GM19043 (cell line): ENCODE results near the gene CCDC134.
"Not testable (repeated sequence)": the region's sequence is repeated elsewhere in the genome, so short reads cannot be mapped to it uniquely, and the experiment has no call there.

Source experiments
- ATAC-seq: cut with Tn5 transposase; IDR thresholded peaks from one replicate; pipeline ENCODE4 v1.9.1; 2021; ENCODE audit warnings: low read depth; ENCODE audit not compliant: unreplicated experiment

The CCDC134 gene

GRCh38 chr22:41840216-41840615 lies 39.7 kb downstream of the CCDC134 start:
- ATAC-seq: no peak

DNA sequence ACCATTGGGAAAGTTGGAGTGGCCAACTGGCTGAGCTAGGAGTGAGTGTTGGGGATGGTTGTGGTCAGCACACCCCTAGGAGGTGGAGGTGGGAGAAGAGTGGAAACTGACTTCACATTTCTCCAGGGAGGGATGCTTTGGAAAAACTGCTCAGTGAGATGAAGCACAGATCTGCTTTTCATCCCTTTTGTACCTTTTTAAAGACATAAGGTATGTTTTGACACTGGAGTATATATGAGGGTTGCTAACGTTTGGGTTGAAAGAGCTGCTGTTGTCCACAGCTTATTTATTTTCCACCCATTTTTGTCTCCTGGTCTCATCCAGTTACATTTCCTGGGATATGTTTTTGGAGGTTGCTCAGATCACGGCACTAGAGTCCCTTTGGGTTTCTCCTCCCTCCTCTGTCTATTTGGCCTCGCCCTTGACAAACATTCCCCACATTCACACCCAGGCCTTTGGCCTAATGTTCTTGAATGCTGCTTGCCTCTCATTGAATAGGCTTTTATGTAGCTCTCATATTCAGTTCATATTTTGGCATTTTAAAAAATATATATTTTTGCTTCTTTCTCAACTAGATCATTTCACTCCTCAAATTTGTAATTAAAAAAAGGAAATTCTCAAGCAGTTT lies 40.7 kb downstream of the CCDC134 start:
- ATAC-seq: no peak

- ATAC-seq: no peak
These were observed 42.8 kb downstream of the CCDC134 start for GRCh38 chr22:41842996-41843970.

DNA sequence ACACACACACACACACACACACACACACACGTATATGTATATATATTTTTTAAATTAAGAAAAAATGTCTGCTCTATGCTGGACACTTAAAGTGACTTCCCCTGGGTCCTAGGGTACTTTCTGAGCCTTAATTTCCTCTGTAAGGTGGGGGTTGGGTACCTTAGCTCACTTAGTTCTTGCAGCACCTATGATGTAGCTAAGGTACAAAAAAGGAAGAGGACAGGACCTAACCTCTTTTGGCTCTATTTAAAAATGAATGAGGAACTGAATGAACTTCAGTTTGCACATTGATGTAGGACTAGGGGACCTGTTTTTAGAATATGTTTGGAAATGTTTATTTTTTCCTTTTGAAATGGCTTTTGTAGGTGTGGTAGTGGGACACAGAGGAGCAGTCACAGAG lies 43.6 kb downstream of the CCDC134 start:
- no peak for ATAC-seq

DNA sequence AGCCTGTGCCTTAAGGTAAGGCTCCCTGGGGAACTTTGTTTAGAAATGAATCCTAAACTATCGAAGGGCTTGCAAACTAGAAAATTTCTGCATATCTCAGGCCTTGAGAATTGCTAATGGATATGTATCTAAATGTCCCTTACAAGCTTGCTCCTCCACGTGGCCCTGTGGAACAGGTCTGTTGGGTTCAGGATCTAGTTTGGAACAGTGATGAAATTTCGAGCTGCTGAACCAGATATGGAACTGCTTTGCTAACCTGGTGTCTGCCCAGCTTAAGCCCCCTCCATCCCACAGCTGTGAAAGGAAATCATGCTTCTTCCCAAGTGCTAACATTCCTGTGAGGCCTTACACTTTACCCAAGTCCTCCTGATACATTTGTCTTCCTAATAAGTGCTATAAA lies 44.0 kb downstream of the CCDC134 start:
- ATAC-seq: no peak

DNA sequence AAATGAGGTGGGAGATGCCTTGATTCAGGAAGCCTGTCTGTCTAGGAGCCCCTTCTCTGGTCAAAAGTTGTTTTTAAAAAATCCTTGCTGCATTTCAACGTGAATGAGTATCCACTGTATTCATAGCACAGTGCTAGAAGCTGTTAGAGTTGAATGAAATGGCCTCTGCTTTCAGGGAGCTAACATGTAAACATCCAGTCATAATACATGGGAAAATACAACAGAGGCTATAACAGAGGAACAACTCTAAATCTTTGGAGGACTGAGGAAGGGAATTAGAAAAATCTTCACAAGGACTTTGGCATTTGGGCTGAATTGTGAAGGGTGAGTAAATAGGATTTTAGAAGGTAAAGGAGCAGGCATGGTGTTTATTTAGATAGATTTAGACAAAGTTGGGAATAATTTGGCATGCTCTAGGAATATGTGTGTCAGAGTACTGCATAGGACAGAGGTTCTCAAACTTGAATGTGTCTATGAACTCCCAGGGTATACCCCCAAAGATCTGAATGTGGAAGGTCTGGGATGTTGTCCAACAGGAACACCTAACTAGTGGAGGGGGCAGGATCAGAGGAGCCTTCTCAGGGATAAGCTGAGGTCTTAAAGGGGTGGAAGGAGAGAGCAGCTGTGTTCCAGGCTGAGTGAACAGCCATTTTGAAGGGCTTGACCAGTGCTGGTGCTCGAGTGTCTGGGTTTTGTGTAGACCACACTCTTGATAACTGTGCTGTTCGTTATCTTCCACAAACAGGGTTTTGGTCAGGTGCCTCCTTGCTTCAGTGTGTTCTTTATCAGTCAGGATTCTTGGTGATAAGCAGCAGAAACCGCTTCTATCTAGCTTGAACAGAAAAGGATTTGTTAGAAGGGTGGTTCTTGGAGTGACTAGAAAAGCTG lies 45.1 kb downstream of the CCDC134 start:
- no peak for ATAC-seq

- ATAC-seq: no peak
These were observed 45.9 kb downstream of the CCDC134 start for GRCh38 chr22:41846268-41846987.

DNA sequence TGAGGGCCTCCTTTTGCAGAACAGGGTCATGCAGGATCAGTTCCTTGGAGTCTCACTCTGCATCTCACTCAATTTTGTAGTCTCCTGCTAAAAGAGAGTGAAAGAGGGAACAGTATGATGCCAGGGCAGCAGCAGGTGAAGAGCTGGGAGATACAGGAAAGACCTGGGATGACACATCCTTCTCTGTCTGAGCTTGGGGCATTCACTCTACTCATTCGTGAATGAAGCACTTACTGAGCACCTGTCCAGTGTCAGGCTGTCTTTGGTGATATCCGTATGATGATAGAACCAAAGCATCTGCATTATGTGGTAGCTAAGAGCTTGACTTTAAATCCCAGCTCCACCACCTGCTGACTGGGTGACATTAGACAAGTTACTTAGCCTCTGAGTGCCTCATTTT lies 46.8 kb downstream of the CCDC134 start:
- no peak for ATAC-seq

DNA sequence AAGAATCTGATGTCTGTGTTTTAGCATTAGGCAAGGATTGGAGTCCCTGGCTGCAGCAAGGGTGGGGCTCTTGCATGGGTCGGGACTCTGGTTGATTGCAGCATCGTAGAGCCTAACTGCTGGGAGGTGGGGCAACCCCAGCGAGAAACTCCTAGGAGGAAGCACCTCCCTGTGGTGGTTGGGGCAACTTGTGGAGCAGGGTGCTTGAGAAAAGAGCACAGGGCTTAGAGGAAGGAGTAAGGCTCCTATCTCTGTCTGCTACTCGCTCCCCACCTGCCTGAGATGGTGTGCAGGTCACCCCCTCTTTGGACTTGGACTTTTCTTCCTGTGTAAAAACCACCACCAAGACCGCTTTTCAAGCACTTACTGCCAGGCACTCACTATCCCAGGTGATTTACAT lies 48.0 kb downstream of the CCDC134 start:
- ATAC-seq: no peak

DNA sequence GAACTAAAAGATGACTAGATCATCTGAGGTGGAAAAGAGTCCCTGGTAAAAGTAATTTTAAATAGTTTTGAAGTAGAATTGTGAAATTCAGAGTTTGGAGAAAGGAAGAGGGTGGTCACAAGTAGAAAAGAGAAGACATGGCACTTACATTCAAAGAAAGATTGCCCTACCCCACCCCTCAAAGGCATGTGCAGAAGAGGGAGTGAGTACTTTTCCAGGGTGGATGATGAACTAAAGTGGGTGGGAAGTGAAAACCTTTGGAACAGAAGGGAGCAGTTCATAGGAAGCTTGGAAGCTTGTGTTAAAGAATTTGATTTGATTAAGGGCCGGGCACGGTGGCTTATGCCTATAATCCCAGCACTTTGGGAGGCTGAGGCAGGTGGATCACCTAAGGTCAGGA lies 56.0 kb downstream of the CCDC134 start:
- no peak for ATAC-seq

DNA sequence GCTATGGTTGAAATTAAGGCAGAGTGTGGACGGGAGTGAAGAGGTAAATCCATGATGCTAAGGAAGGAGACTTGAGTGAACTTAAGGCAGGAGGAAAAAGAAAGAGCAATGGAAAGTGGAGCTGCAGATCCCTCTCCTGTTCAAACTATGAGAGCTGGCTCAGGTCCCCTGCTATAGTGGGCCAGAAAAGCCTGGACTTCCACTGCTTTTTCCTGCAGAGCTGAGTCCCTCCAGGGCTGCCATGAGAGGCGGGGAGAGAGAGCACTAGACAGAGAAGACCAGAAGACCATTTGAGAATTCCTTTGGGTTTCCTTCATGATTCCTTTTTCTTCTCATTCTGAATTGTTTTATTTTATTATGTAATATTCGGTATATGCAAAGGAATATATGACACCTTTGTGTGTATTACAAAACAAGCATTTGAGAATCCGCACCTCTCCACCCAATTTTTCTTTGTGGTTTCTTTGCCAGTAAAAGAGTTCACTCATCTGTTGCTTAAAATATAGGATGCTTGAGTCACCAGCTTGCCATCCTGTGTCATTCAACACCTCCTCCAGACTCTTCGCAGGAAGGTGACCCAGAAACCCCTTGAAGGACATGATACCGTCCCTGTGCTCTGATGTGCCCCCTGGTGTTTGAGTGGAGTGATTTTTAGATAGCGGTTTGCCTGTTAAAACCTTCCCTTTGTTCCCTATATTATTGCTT lies 56.8 kb downstream of the CCDC134 start:
- ATAC-seq: no peak

GRCh38 chr22:41857860-41858199 lies 57.4 kb downstream of the CCDC134 start:
- ATAC-seq: no peak

DNA sequence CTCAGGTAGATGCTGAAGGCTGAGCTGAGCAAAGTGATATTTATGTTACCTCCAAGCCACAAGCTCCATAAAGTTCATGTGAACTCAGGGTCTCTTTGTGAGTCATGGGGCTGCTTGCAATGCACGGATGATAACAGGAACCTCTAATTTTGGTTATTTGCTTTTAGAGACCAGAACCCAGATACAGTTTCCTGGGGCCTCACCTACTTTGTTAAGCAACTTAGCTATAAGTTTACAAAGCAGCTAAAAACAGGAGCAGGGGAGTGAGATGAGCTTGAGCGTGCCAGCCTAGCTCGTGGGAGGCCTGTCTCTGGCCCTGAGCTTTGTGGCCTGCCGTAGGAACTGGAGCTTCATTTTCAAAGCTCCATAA lies 61.7 kb downstream of the CCDC134 start:
- peak; percentile 44 for ATAC-seq

GRCh38 chr22:41862530-41863266 lies 62.2 kb downstream of the CCDC134 start:
- ATAC-seq: peak; percentile 48

DNA sequence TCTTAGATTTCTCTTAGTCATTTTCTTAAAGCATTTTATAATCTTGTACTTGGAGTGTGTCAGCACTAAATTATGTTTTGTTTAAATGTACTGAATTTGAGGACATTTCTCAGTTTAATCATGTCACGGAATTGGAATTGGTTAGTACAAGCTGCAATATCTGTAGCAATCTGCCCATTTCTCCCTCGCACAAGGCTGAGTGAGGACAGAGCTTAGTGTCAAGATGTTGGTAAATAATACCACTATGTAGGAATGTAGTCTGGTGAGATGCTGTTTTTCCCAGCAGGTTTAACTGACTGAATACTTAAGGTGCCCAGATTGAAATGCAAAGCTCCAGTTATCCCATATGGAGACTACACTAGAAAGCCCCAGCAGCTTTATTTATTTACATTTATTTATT lies 63.0 kb downstream of the CCDC134 start:
- ATAC-seq: no peak

- ATAC-seq: no peak
These were observed 68.1 kb downstream of the CCDC134 start for GRCh38 chr22:41868556-41868955.

- ATAC-seq: not testable (repeated sequence)
These were observed 69.6 kb downstream of the CCDC134 start for GRCh38 chr22:41870081-41870480.

- ATAC-seq: no peak
These were observed 70.3 kb downstream of the CCDC134 start for GRCh38 chr22:41870786-41871185.

GRCh38 chr22:41873391-41873790 lies 72.9 kb downstream of the CCDC134 start:
- no peak for ATAC-seq
